HCT116 (cell line): ENCODE results near the gene CCSER1. TPM values are rescaled to one million over a fixed set of nuclear protein-coding genes. Genes with fewer than 3 reads are reported as not detected.

Experiments used
- ATAC-seq: fragments of 200-7000 bp; cut with Tn5 transposase; 2 replicates; pipeline ENCODE4 v1.9.1; 2020; ENCODE audit warnings: mild to moderate bottlenecking, moderate library complexity
- BruUV-seq: library from RNA; stranded (reverse); fragments of 400-500 nt; replicated peaks from 2 replicates; lab custom pipeline; 2021; lab: Mats Ljungman, UMichigan
- CTCF ChIA-PET: fragments of 300-600 bp; sonication (Branson Sonifier 250); formaldehyde crosslinking; loops from one replicate; lab custom pipeline; 2021; ENCODE audit warnings: antibody characterized with exemption; lab: Charles Lee
- POLR2A ChIA-PET: fragments of 300-600, 350-600 bp; sonication (Branson Sonifier 250); formaldehyde crosslinking; loops from one replicate; lab custom pipeline; 2021; ENCODE audit warnings: antibody characterized with exemption; lab: Charles Lee
- RAD21 ChIA-PET, 2 experiments: fragments of 300-600 bp; sonication (Branson Sonifier 250); formaldehyde crosslinking; loops; one replicate each; lab custom pipeline; 2023; ENCODE audit warnings: low total read pairs in 2 of 2; ENCODE audit not compliant: uncharacterized antibody in 2 of 2, unreplicated experiment in 2 of 2, low non-redundant PET in 1 of 2; lab: Charles Lee
- DNase-seq: peaks from one replicate; pipeline ENCODE4 v3.0.0-alpha.2; 2010; ENCODE audit warnings: low read depth, low spot score
- H2AFZ ChIP-seq: fragments of 200-600 bp; shearing (Covaris generic), sonication (generic); 2 replicates; pipeline ENCODE4 v1.6.1; 2017; ENCODE audit warnings: low read depth, mixed run types, mixed read lengths, antibody characterized with exemption, low read length; ENCODE audit not compliant: poor library complexity, severe bottlenecking
- H3K27ac ChIP-seq: 2 replicates; pipeline ENCODE4 v1.5.1; 2012; ENCODE audit warnings: low read depth, low read length
- H3K27me3 ChIP-seq: fragments of 200-600 bp; sonication (generic); 2 replicates; pipeline ENCODE4 v1.6.1; 2016; ENCODE audit warnings: mixed run types, low read length, mixed read lengths; ENCODE audit not compliant: insufficient read depth
- H3K36me3 ChIP-seq, 2 experiments: fragments of 200-500 bp in 1 of 2; fragments of 200-600 bp in 1 of 2; sonication (Bioruptor generic) in 1 of 2; sonication (generic) in 1 of 2; 2 replicates each; pipeline versions ENCODE4 v1.5.1 to v1.6.1; 2014 to 2016; ENCODE audit warnings: low read length in 2 of 2, inconsistent platforms in 1 of 2, mixed read lengths in 1 of 2, mixed run types in 1 of 2; ENCODE audit not compliant: insufficient read depth in 2 of 2, control insufficient read depth in 1 of 2
- H3K4me1 ChIP-seq, 2 experiments: fragments of 200-600 bp in 1 of 2; sonication (generic) in 1 of 2; 2 replicates each; pipeline versions ENCODE4 v1.5.1 to v1.6.1; 2012 to 2017; ENCODE audit warnings: low read length in 2 of 2, inconsistent platforms in 1 of 2, mild to moderate bottlenecking in 1 of 2, mixed read lengths in 1 of 2, mixed run types in 1 of 2, moderate library complexity in 1 of 2; ENCODE audit not compliant: insufficient read depth in 2 of 2, control insufficient read depth in 1 of 2
- H3K4me2 ChIP-seq: fragments of 200-600 bp; sonication (generic); 2 replicates; pipeline ENCODE4 v1.6.1; 2017; ENCODE audit warnings: mixed run types, low read length, mixed read lengths
- H3K4me3 ChIP-seq, 2 experiments: fragments of 200-600 bp in 1 of 2; sonication (generic) in 1 of 2; replicated peaks in 1 of 2; 2 replicates each; pipeline ENCODE4 v1.5.1; 2011 to 2016; ENCODE audit warnings: low read length in 2 of 2, control low read depth in 1 of 2, low read depth in 1 of 2, mild to moderate bottlenecking in 1 of 2, mixed read lengths in 1 of 2, mixed run types in 1 of 2
- H3K79me2 ChIP-seq: fragments of 200-600 bp; sonication (generic); 2 replicates; pipeline ENCODE4 v1.6.1; 2017; ENCODE audit warnings: mild to moderate bottlenecking, mixed run types, low read length, moderate library complexity, mixed read lengths; ENCODE audit not compliant: insufficient read depth
- H3K9ac ChIP-seq: fragments of 200-600 bp; sonication (generic); 2 replicates; pipeline ENCODE4 v1.6.1; 2016; ENCODE audit warnings: low read length, mixed read lengths
- H3K9me2 ChIP-seq: fragments of 200-600 bp; sonication (generic), shearing (Covaris generic); 2 replicates; pipeline ENCODE4 v1.6.1; 2017; ENCODE audit warnings: mixed run types, mild to moderate bottlenecking, moderate library complexity; ENCODE audit not compliant: insufficient read depth
- H3K9me3 ChIP-seq, 2 experiments: fragments of 200-500 bp in 1 of 2; fragments of 200-600 bp in 1 of 2; sonication (Bioruptor generic) in 1 of 2; sonication (generic) in 1 of 2; 2 replicates each; pipeline ENCODE4 v1.6.1; 2014 to 2017; ENCODE audit warnings: low read length in 2 of 2, mixed read lengths in 2 of 2, inconsistent platforms in 1 of 2, low read depth in 1 of 2, mild to moderate bottlenecking in 1 of 2, mixed run types in 1 of 2, moderate library complexity in 1 of 2; ENCODE audit not compliant: control insufficient read depth in 1 of 2, insufficient read depth in 1 of 2
- H4K20me1 ChIP-seq: fragments of 200-600 bp; sonication (generic), shearing (Covaris generic); 2 replicates; pipeline ENCODE4 v1.6.1; 2017; ENCODE audit warnings: mixed run types, mild to moderate bottlenecking, moderate library complexity; ENCODE audit not compliant: insufficient read depth
- CEBPB ChIP-seq: IDR thresholded peaks from 2 replicates; pipeline ENCODE4 v1.6.1; 2012; ENCODE audit warnings: low read depth
- EGR1 ChIP-seq: IDR thresholded peaks from 2 replicates; pipeline ENCODE4 v1.6.1; 2012; ENCODE audit warnings: low read depth
- ELF1 ChIP-seq: IDR thresholded peaks from 2 replicates; pipeline ENCODE4 v1.6.1; 2012; ENCODE audit warnings: low read depth, borderline replicate concordance
- EZH2phosphoT487 ChIP-seq: fragments of 200-600 bp; IDR thresholded peaks from 2 replicates; pipeline ENCODE4 v1.6.1; 2018; ENCODE audit warnings: antibody characterized with exemption, borderline replicate concordance
- FOSL1 ChIP-seq: IDR thresholded peaks from 2 replicates; pipeline ENCODE4 v1.6.1; 2012; ENCODE audit warnings: low read depth
- JUND ChIP-seq: IDR thresholded peaks from 2 replicates; pipeline ENCODE4 v1.6.1; 2012
- POLR2A ChIP-seq: IDR thresholded peaks from 2 replicates; pipeline ENCODE4 v1.7.0; 2011; ENCODE audit warnings: borderline replicate concordance; ENCODE audit not compliant: insufficient read depth, insufficient read length; ENCODE audit errors: extremely low read depth
- RAD21 ChIP-seq: IDR thresholded peaks from 2 replicates; pipeline ENCODE4 v1.6.1; 2012; ENCODE audit warnings: low read depth, mild to moderate bottlenecking
- SIN3A ChIP-seq: IDR thresholded peaks from 2 replicates; pipeline ENCODE4 v1.6.1; 2012; ENCODE audit warnings: low read depth
- TCF7L2 ChIP-seq: IDR thresholded peaks from 2 replicates; pipeline ENCODE4 v1.7.0; 2011; ENCODE audit warnings: borderline replicate concordance, inconsistent platforms; ENCODE audit not compliant: insufficient read depth, insufficient read length; ENCODE audit errors: extremely low read depth
- YY1 ChIP-seq: IDR thresholded peaks from 2 replicates; pipeline ENCODE4 v1.6.1; 2011; ENCODE audit warnings: low read length, low read depth, moderate library complexity, mild to moderate bottlenecking; ENCODE audit not compliant: insufficient replicate concordance; ENCODE audit errors: extremely low read depth
- ZNF274 ChIP-seq: fragments of 200-500 bp; sonication (Bioruptor generic); IDR thresholded peaks from 2 replicates; pipeline ENCODE4 v1.6.1; 2014; ENCODE audit warnings: mild to moderate bottlenecking, low read depth, low read length, inconsistent platforms
- intact Hi-C: fragments of 100-400 bp; cut with micrococcal nuclease; formaldehyde crosslinking; loops from 2 replicates; pipeline ENCODE4 v1.10.0; 2022
- total RNA-seq: library from RNA; stranded (reverse); gene quantifications from one replicate; pipeline ENCODE4 v1.2.1, GENCODE V29; 2021; ENCODE audit not compliant: unreplicated experiment
- TF ChIP-seq, protein P1 (sequence below), 3 experiments: fragments of 200-600 bp in 1 of 3; sonication (generic) in 1 of 3; IDR thresholded peaks in 2 of 3; conservative IDR thresholded peaks in 1 of 3; 2 replicates each; pipeline ENCODE4 v1.5.1; 2012 to 2017; ENCODE audit warnings: low read depth in 2 of 3, low read length in 2 of 3, antibody characterized with exemption in 1 of 3, borderline replicate concordance in 1 of 3, control low read depth in 1 of 3, mild to moderate bottlenecking in 1 of 3, mixed read lengths in 1 of 3, mixed run types in 1 of 3, moderate library complexity in 1 of 3; ENCODE audit not compliant: insufficient read depth in 1 of 3
- TF ChIP-seq, protein P2 (sequence below): IDR thresholded peaks from 2 replicates; pipeline ENCODE4 v1.6.1; 2012
- TF ChIP-seq, protein P3 (sequence below): IDR thresholded peaks from 2 replicates; pipeline ENCODE4 v1.6.1; 2012; ENCODE audit warnings: low read depth
- TF ChIP-seq, protein P4 (sequence below): IDR thresholded peaks from 2 replicates; pipeline ENCODE4 v1.6.1; 2011; ENCODE audit warnings: mild to moderate bottlenecking, low read length, moderate library complexity; ENCODE audit not compliant: insufficient replicate concordance; ENCODE audit errors: extremely low read depth

CCSER1 gene
- total RNA-seq, 1 experiment from 2014 or later = 6.7 TPM

DNA sequence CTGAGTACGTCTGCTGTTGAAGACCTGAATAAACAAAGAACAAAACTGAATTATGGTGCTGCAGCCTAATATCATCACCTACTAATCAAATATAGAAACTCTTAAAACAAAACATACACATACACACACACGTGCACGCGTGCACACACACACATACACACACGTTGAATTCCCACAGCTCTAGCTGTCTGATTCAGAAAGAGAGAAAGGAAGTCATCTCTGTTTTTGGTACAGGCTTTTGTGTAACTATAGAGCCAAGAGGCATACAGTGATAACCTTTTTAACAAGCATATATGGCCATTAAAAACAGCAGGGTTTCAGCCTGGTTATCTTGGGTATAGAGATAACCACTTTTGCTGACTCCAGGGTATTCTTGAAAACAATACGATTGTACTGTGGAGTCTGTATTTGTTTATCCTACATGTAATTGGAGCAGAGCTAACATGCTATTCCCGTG, 823.2 kb downstream of the CCSER1 start:
- RAD21 ChIA-PET = no interaction called here
- Histone ChIP-seq H3K9me3 (no peaks in the 10 kb centered on the region), H3K4me3 (peak overlapping the region in 1 of 2 experiments; percentile 12; a peak in 1 of 4 replicates), H4K20me1 (no peaks in the 10 kb centered on the region), H3K79me2 (no peaks in the 10 kb centered on the region), H2AFZ (peak overlapping the region; percentile 72), H3K4me1 (peaks cover 12 to 16% of the 10 kb centered on the region in 2 experiments; a peak in 3 of 4 replicates), H3K4me2 (peak overlapping the region; percentile 55), H3K27ac (no peak overlapping the region), H3K36me3 (no peaks in the 10 kb centered on the region), H3K9ac (no peak overlapping the region), H3K27me3 (no peaks in the 10 kb centered on the region), H3K9me2 (no peaks in the 10 kb centered on the region)
- DNase-seq = no peak
- ATAC-seq = peak; percentile 52
- POLR2A ChIA-PET = no interaction called here
- intact Hi-C loops = no loop called here
- TF ChIP-seq, protein P1, sequence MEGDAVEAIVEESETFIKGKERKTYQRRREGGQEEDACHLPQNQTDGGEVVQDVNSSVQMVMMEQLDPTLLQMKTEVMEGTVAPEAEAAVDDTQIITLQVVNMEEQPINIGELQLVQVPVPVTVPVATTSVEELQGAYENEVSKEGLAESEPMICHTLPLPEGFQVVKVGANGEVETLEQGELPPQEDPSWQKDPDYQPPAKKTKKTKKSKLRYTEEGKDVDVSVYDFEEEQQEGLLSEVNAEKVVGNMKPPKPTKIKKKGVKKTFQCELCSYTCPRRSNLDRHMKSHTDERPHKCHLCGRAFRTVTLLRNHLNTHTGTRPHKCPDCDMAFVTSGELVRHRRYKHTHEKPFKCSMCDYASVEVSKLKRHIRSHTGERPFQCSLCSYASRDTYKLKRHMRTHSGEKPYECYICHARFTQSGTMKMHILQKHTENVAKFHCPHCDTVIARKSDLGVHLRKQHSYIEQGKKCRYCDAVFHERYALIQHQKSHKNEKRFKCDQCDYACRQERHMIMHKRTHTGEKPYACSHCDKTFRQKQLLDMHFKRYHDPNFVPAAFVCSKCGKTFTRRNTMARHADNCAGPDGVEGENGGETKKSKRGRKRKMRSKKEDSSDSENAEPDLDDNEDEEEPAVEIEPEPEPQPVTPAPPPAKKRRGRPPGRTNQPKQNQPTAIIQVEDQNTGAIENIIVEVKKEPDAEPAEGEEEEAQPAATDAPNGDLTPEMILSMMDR (IDR thresholded peaks at IDR 0.05 in 2 of 3, conservative IDR thresholded peaks at IDR 0.05 in 1 of 3; ENCODE audit: borderline replicate concordance in 1 of 3, insufficient read depth in 1 of 3, low read depth in 2 of 3, low read length in 2 of 3) = no peak
- TF ChIP-seq, protein P2, sequence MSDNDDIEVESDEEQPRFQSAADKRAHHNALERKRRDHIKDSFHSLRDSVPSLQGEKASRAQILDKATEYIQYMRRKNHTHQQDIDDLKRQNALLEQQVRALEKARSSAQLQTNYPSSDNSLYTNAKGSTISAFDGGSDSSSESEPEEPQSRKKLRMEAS = no peak
- TF ChIP-seq SIN3A (no peak), YY1 (no peak), FOSL1 (no peak), RAD21 (no peak), CEBPB (no peak), JUND (no peak), EGR1 (no peak), TCF7L2 (no peak), EZH2phosphoT487 (no peak), POLR2A (no peak), ELF1 (no peak), ZNF274 (no peak)
- TF ChIP-seq, protein P3, sequence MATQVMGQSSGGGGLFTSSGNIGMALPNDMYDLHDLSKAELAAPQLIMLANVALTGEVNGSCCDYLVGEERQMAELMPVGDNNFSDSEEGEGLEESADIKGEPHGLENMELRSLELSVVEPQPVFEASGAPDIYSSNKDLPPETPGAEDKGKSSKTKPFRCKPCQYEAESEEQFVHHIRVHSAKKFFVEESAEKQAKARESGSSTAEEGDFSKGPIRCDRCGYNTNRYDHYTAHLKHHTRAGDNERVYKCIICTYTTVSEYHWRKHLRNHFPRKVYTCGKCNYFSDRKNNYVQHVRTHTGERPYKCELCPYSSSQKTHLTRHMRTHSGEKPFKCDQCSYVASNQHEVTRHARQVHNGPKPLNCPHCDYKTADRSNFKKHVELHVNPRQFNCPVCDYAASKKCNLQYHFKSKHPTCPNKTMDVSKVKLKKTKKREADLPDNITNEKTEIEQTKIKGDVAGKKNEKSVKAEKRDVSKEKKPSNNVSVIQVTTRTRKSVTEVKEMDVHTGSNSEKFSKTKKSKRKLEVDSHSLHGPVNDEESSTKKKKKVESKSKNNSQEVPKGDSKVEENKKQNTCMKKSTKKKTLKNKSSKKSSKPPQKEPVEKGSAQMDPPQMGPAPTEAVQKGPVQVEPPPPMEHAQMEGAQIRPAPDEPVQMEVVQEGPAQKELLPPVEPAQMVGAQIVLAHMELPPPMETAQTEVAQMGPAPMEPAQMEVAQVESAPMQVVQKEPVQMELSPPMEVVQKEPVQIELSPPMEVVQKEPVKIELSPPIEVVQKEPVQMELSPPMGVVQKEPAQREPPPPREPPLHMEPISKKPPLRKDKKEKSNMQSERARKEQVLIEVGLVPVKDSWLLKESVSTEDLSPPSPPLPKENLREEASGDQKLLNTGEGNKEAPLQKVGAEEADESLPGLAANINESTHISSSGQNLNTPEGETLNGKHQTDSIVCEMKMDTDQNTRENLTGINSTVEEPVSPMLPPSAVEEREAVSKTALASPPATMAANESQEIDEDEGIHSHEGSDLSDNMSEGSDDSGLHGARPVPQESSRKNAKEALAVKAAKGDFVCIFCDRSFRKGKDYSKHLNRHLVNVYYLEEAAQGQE = no peak
- TF ChIP-seq, protein P4, sequence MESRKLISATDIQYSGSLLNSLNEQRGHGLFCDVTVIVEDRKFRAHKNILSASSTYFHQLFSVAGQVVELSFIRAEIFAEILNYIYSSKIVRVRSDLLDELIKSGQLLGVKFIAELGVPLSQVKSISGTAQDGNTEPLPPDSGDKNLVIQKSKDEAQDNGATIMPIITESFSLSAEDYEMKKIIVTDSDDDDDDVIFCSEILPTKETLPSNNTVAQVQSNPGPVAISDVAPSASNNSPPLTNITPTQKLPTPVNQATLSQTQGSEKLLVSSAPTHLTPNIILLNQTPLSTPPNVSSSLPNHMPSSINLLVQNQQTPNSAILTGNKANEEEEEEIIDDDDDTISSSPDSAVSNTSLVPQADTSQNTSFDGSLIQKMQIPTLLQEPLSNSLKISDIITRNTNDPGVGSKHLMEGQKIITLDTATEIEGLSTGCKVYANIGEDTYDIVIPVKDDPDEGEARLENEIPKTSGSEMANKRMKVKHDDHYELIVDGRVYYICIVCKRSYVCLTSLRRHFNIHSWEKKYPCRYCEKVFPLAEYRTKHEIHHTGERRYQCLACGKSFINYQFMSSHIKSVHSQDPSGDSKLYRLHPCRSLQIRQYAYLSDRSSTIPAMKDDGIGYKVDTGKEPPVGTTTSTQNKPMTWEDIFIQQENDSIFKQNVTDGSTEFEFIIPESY = no peak
- BruUV-seq = no TSS peak
- CTCF ChIA-PET = no interaction called here
